Occipital lobe (tissue), 2 donors: ENCODE data around the gene KDM2B. TPM values are rescaled to one million over a fixed set of nuclear protein-coding genes. Genes with fewer than 3 reads are reported as not detected.

Experiments used
- DNase-seq: peaks from one replicate; lab custom pipeline; 2025; lab: John Stamatoyannopoulos, UW
- total RNA-seq: library from RNA; depleted of rRNA; stranded (reverse); fragments of >200 nt; gene quantifications from one replicate; pipeline ENCODE4 v1.2.3, GENCODE V29; 2014

The KDM2B gene
- total RNA-seq, 1 donor from 2014 or later, result 113 TPM

GRCh38 chr12:121436706-121437105 is 144.1 kb downstream of the KDM2B start:
- DNase-seq, result no peak

- DNase-seq, result no peak
These were observed 147.9 kb downstream of the KDM2B start for GRCh38 chr12:121432740-121433480.

- DNase-seq, result no peak
These were observed 149.9 kb downstream of the KDM2B start for GRCh38 chr12:121430833-121431415.

- no peak for DNase-seq
These were observed 151.9 kb downstream of the KDM2B start for GRCh38 chr12:121428883-121429282.

- no peak for DNase-seq
These were observed 153.2 kb downstream of the KDM2B start for GRCh38 chr12:121427556-121428050.

GRCh38 chr12:121424624-121424975 is 156.2 kb downstream of the KDM2B start:
- DNase-seq, result no peak

- no peak for DNase-seq
These were observed 156.9 kb downstream of the KDM2B start for GRCh38 chr12:121423682-121424623.

- no peak for DNase-seq
These were observed 157.6 kb downstream of the KDM2B start for GRCh38 chr12:121423253-121423652.

GRCh38 chr12:121420109-121420508 is 160.7 kb downstream of the KDM2B start:
- DNase-seq, result no peak

GRCh38 chr12:121417847-121418246 is 163.0 kb downstream of the KDM2B start:
- no peak for DNase-seq

GRCh38 chr12:121413917-121414316 is 166.9 kb downstream of the KDM2B start:
- no peak for DNase-seq

- DNase-seq, result no peak
These were observed 175.6 kb downstream of the KDM2B start for GRCh38 chr12:121405211-121405610.

- DNase-seq, result no peak
These were observed 176.1 kb downstream of the KDM2B start for GRCh38 chr12:121404734-121405133.

GRCh38 chr12:121403721-121404120 is 177.1 kb downstream of the KDM2B start:
- no peak for DNase-seq

GRCh38 chr12:121400332-121401139 is 180.3 kb downstream of the KDM2B start:
- DNase-seq, result no peak

GRCh38 chr12:121399391-121400331 is 181.2 kb downstream of the KDM2B start, which contains the start of gene RNF34:
TSS of gene RNF34 (plus strand) at chr12:121400118. CDS start at chr12:121400213, 95 bp downstream.
- DNase-seq, result peak; percentile 98

- DNase-seq, result no peak
These were observed 182.5 kb downstream of the KDM2B start for GRCh38 chr12:121398355-121398754.

- DNase-seq, result no peak
These were observed 183.3 kb downstream of the KDM2B start for GRCh38 chr12:121397521-121397920.

GRCh38 chr12:121392325-121392716 is 188.5 kb downstream of the KDM2B start:
- no peak for DNase-seq
